ENCODE data around the gene CDH23.

CDH23 gene

DNA sequence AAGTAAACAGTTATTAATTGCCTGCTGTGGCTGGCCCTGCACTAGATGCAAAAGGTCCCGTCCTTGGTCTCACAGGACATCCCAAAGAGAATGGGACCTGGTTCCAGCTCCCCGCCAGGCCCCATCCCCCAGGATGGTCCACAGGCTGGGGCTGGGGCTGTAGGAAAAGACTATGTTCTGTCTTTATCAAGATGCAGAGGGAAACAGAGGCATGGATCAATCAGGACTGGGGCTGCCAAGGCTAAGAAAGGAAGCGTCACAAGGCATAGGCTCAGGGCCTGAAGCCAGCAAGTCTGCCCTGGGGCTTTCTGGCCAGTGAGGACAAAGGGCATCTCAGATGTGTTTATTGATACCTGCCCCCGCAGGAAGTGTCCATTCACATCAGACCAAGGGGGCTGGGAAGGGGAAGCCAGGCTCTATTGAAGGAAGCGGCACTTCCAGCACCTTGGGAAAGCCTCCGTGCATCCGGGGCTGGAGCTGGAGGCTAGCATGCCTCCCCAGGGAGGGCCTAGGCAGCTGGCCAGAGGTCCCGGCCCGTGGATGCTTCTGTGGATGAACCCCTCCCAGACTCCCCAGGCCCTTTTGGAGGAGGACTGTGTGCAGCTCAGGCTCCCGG lies 370.8 kb downstream of the CDH23 start:
- DNase-seq: no peak

DNA sequence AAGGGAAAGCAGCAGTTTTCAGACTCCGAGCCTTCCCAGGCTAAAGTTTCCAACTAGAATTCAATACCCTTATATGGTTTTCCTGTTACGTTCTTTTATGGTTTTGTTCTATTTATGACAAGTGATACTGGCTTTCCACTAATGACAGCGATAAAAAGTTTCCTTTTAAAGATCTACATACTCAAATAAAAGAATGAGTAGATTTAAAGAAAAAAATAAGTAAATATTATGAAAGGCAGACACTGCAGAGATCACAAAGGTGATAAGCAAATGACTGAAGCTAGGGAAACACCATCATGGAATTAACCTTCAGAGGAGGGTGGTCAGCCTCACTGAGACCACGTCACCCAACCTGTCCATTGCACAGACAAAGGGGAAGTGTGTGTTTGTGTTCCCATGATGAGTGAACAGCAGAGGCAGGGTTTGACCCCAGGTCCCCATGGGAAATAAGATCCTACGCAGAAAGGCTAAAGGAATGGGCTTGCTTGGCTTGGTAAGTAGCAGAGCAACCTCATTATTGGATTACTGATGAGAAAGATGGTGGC lies 372.6 kb downstream of the CDH23 start:
- no peak for DNase-seq

DNA sequence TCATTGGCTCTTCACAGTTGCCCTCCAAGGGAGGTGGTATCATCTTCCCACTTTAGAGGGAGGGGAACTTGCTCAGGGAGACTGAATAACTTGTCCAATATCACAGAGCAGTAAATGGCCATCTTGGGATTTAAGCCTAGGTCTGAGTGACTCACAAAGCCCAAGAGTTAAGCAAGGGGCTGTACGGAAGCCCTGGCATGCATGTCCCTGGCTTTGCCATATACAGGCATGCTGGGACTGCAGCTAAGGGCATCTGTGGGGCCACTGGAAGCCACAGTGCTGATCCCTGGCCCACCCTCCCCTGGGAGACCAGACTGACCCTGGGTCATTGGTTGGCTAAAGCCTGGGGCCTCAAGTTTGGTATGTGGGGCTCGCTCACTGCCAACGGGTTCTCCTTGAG lies 373.5 kb downstream of the CDH23 start:
- no peak for DNase-seq

- no peak for DNase-seq
These were observed 374.1 kb downstream of the CDH23 start for GRCh38 chr10:71770789-71771188.

GRCh38 chr10:71771204-71771603 lies 374.5 kb downstream of the CDH23 start:
- DNase-seq: no peak

DNA sequence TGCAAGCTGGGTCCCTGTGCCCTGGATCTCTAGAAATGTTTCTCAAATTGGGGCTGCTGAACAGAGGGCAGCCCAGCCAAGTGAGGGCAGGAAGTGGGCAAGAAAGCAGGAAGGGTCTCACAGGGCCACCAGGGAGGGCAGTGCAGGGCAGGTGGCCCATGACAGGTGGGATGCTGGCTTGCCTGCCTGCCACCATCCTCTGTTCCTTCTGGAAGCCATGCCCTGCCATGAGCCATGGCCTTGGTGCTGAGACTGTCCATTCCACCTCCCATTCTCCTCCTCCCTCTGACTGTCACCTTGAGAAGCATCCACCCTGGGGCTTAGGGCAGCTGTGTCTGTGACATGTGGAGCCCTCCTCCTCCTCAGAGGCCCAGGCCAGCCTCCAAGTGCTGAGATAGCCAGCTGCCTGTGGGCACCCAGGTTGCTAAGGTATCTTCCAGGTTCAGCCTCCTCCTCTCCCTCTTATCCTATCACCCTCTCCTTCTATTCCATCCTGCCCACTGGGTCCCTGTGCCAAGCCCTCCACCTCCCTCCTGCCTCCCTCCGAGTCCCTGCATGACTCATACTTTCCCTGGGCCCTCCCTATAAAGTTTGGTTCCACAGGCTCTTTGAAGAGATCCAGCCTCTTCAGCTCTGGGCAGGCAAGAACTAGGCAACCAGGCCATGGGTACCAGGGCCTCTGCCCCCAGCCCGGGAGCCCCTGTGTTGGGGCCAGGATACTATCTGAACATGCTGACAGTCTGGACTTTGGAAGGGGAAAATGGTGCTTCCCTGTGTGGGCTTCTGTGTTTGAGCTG lies 375.3 kb downstream of the CDH23 start:
- no peak for DNase-seq

- DNase-seq: no peak
These were observed 376.1 kb downstream of the CDH23 start for GRCh38 chr10:71772832-71773220.

- no peak for DNase-seq
These were observed 376.7 kb downstream of the CDH23 start, which contains the start of gene VSIR for GRCh38 chr10:71773221-71773971. VSIR (minus strand) TSS chr10:71773520; CDS start chr10:71773439, 81 bp downstream.

GRCh38 chr10:71774916-71775702 lies 378.4 kb downstream of the CDH23 start:
- no peak for DNase-seq

GRCh38 chr10:71776481-71776925 lies 379.8 kb downstream of the CDH23 start:
- no peak for DNase-seq

DNA sequence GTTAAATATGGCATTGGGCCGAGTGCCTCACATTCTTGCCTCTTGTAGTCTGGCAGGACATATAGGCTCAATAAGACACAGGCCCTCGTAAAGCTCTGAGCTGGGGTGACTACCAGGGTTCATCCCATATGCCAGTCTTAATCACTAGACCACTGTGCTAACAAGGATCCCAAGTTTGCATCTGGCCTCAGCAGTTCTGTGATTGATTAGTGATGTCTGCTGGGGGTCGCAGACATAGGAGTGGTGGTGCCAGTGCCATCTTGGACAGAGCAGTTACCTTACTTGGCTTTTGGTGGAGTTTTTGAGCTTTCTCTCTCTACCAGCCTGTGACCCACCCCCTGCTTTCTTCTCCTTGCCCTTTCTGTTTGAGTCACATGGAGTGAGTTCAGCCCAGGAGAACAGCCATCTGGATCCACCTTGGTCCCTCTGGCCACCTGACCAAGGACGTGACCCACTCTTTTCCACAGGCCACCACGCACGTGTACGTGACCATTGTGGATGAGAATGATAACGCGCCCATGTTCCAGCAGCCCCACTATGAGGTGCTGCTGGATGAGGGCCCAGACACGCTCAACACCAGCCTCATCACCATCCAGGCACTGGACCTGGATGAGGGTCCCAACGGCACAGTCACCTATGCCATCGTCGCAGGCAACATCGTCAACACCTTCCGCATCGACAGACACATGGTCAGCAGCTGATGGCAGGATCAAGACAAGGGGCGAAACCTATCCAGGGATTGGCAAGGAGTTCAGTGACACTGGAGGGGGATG lies 380.7 kb downstream of the CDH23 start:
- DNase-seq: no peak

DNA sequence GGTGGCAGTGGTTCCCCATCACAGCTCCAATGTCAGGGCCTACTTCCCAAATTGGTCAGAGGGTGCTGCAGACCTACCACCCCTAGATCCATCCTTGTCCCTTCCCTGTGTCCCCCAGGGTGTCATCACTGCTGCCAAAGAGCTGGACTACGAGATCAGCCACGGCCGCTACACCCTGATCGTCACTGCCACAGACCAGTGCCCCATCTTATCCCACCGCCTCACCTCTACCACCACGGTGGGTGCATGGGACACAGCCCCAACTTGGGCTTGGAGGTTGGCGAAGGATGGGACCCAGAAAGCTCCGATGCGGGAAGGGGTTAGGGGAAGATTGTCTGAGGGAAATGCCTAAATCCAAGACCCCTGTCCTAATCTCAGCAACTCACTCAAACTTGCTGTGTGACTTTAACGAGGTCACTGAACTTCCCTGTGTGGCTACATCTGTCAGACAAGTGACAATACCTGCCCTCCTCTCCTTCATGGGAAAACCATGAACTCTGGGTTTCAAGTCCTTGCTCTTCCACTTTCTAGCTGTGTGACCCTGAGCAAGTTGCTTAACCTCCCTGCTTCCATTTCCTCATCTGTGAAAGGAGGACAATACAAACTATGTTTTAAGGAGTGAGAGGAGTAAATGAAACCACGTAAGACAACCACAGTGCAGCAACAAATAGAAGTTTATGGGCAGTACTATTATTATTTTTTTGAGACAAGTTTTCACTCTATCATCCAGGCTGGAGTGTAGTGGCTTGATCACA lies 381.5 kb downstream of the CDH23 start:
- DNase-seq: no peak

DNA sequence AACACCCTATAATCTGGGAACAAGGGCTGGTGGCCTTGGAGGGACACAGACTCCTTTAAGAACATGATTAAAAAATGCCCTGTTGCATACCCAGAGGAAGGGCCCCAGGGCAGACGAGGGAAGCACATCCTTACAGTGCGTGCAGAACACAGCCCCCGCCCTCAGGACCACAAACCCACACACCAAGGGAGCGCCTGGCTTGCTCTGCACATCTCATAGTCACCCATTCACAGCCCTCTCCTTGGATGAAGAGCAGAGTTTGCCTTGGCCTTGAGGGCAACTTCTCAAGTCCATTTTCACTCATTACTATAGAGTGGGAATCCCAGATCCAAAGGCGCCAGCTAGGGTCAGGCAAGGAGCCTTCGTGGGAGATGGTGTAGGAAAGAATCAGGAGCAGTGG lies 382.9 kb downstream of the CDH23 start:
- DNase-seq: no peak

GRCh38 chr10:71780156-71780555 lies 383.4 kb downstream of the CDH23 start:
- DNase-seq: no peak

DNA sequence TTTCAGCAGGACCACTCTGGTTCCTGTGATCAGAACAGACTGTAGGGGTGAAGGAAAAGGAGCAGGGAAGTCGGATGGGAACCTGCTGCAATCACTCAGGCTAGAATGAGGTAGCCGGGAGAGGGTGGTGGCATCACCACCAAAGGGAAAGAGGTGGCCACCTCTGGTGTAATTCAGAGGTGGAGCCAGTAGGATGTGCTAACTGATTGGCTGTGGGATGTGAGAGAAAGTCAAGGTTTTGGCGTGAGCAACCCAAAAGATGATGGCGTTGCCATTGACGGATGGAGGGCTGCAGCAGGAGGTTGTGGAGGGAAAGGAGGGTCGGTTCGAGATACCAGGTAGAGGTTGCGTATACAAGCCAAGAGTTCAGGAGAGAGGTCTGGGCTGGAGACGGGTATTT lies 384.0 kb downstream of the CDH23 start:
- no peak for DNase-seq

- no peak for DNase-seq
These were observed 385.6 kb downstream of the CDH23 start for GRCh38 chr10:71782221-71782916.

DNA sequence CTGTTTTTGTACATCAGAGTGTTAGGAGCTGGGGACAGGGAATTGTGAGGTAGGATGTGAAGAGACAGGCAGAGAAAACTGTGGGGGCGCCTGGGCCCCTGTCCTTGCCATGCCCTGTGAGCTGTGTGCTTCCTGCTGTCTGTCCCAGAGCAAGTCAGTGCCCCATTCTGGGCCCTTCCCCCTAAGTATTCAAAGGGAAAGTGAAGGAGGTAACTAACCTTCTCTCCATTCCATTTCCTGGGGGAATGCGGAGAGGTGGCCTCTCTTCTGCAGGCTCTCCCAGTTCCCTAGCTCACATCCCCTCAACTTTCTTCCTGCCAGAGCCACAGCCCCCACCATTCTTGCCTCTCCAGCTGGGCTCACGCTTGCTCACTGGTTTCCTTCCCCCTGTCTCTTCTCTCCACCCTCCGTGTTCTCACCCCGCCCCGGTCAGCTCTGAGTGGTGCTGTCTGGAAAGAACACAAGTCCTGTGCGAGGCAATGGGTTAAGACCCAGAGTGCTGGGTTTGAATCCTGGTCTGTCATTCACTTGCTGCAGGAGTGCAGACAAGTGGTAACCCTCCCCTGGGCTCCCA lies 386.3 kb downstream of the CDH23 start:
- no peak for DNase-seq

GRCh38 chr10:71783917-71784678 lies 387.4 kb downstream of the CDH23 start:
- DNase-seq: no peak

GRCh38 chr10:71784679-71785272 lies 388.1 kb downstream of the CDH23 start:
- no peak for DNase-seq

All from NCI-H1417 treated with DMSO at 0.1 percent for 48 hours (cell line).